IMR-90 (cell line): Measurements from ENCODE around the gene ATG4A.

Experiments used
- FOS ChIP-seq: fragments of 150-350 bp; IDR thresholded peaks from 2 replicates; pipeline ENCODE4 v1.6.1; 2016; ENCODE audit warnings: low read depth, low read length
- MAZ ChIP-seq: IDR thresholded peaks from 2 replicates; pipeline ENCODE4 v1.6.1; 2012; ENCODE audit warnings: low read depth, mild to moderate bottlenecking, low read length, improper control_type of control experiment, moderate library complexity, borderline replicate concordance
- MXI1 ChIP-seq: IDR thresholded peaks from 2 replicates; pipeline ENCODE4 v1.6.1; 2012; ENCODE audit warnings: low read depth, mild to moderate bottlenecking, low read length, moderate library complexity, borderline replicate concordance
- POLR2A ChIP-seq: IDR thresholded peaks from 2 replicates; pipeline ENCODE4 v1.6.1; 2012; ENCODE audit warnings: mild to moderate bottlenecking, low read depth, low read length
- RAD21 ChIP-seq: IDR thresholded peaks from 2 replicates; pipeline ENCODE4 v1.6.1; 2012; ENCODE audit warnings: low read length, improper control_type of control experiment
- SMC3 ChIP-seq: fragments of 150-350 bp; IDR thresholded peaks from 2 replicates; pipeline ENCODE4 v1.6.1; 2016; ENCODE audit warnings: low read depth, mild to moderate bottlenecking, antibody characterized with exemption, low read length, moderate library complexity
- TF ChIP-seq, protein P1 (sequence below): conservative IDR thresholded peaks from 2 replicates; pipeline ENCODE4 v1.5.1; 2012; ENCODE audit warnings: mild to moderate bottlenecking, low read depth, low read length, improper control_type of control experiment
- TF ChIP-seq, protein P2 (sequence below): fragments of 150-350 bp; IDR thresholded peaks from 2 replicates; pipeline ENCODE4 v1.6.1; 2016; ENCODE audit warnings: low read depth, mild to moderate bottlenecking, low read length, moderate library complexity, borderline replicate concordance

DNA sequence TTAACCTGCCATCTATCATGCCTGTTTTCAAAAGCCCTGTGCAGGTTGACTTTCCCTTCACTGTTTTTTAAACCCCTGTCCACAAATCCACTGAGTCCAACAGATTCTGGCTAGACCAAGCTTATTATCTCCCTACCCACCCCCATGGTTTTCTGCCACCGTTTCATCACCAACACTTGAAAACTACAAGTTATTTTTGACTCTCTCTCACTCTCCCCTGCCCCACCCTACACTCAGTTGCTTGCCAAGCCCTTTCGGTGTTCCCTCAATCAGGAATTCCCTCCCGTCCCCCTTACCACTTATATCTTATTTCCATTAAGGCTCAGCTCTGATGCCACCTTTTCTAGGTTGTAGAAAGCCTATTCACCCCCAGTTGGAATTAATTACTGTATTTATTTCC lies 29.7 kb downstream of the ATG4A start:
- TF ChIP-seq, protein P1, sequence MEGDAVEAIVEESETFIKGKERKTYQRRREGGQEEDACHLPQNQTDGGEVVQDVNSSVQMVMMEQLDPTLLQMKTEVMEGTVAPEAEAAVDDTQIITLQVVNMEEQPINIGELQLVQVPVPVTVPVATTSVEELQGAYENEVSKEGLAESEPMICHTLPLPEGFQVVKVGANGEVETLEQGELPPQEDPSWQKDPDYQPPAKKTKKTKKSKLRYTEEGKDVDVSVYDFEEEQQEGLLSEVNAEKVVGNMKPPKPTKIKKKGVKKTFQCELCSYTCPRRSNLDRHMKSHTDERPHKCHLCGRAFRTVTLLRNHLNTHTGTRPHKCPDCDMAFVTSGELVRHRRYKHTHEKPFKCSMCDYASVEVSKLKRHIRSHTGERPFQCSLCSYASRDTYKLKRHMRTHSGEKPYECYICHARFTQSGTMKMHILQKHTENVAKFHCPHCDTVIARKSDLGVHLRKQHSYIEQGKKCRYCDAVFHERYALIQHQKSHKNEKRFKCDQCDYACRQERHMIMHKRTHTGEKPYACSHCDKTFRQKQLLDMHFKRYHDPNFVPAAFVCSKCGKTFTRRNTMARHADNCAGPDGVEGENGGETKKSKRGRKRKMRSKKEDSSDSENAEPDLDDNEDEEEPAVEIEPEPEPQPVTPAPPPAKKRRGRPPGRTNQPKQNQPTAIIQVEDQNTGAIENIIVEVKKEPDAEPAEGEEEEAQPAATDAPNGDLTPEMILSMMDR = no peak
- TF ChIP-seq POLR2A (no peak), MAZ (no peak), FOS (no peak), SMC3 (no peak), MXI1 (no peak), RAD21 (no peak)
- TF ChIP-seq, protein P2, sequence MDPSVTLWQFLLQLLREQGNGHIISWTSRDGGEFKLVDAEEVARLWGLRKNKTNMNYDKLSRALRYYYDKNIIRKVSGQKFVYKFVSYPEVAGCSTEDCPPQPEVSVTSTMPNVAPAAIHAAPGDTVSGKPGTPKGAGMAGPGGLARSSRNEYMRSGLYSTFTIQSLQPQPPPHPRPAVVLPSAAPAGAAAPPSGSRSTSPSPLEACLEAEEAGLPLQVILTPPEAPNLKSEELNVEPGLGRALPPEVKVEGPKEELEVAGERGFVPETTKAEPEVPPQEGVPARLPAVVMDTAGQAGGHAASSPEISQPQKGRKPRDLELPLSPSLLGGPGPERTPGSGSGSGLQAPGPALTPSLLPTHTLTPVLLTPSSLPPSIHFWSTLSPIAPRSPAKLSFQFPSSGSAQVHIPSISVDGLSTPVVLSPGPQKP = no peak
